ENCODE data around the gene ARHGAP31.

DNA sequence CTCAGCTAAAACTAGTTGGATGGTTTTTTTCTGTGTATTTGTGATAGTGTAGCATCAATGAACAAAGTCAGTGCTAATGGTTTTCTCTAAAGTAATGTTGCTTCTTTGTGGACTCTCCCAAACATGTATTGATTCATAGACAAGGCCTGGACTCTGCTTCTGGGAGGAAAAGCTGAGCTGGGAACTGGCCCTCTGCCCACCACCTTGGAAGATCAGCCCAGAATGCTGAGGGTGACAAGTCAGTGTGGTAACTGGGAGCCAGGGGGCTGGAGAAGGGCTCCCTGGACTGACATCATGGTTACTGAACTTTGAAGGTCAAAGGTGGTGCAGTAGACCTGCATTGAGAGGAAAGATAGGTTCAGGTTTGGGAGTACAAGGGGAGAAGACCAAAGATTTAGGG is 3.0 kb downstream of the ARHGAP31 start:
- TF ChIP-seq ZNF121 (CRISPR knock-in tag; IDR thresholded peaks at IDR 0.05): no peak
- no peak for TF ChIP-seq SP1 (CRISPR knock-in tag; conservative IDR thresholded peaks at IDR 0.05)
- TF ChIP-seq, protein P1, sequence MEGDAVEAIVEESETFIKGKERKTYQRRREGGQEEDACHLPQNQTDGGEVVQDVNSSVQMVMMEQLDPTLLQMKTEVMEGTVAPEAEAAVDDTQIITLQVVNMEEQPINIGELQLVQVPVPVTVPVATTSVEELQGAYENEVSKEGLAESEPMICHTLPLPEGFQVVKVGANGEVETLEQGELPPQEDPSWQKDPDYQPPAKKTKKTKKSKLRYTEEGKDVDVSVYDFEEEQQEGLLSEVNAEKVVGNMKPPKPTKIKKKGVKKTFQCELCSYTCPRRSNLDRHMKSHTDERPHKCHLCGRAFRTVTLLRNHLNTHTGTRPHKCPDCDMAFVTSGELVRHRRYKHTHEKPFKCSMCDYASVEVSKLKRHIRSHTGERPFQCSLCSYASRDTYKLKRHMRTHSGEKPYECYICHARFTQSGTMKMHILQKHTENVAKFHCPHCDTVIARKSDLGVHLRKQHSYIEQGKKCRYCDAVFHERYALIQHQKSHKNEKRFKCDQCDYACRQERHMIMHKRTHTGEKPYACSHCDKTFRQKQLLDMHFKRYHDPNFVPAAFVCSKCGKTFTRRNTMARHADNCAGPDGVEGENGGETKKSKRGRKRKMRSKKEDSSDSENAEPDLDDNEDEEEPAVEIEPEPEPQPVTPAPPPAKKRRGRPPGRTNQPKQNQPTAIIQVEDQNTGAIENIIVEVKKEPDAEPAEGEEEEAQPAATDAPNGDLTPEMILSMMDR (IDR thresholded peaks at IDR 0.05): no peak
- TF ChIP-seq, protein P2, sequence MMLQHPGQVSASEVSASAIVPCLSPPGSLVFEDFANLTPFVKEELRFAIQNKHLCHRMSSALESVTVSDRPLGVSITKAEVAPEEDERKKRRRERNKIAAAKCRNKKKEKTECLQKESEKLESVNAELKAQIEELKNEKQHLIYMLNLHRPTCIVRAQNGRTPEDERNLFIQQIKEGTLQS (CRISPR knock-in tag; conservative IDR thresholded peaks at IDR 0.05): no peak
- no peak for TF ChIP-seq NR3C1 (CRISPR knock-in tag; conservative IDR thresholded peaks at IDR 0.05; ENCODE audit: low read depth)
- TF ChIP-seq ESRRA (CRISPR knock-in tag; IDR thresholded peaks at IDR 0.05; ENCODE audit: borderline replicate concordance): no peak
- TF ChIP-seq, protein P3, sequence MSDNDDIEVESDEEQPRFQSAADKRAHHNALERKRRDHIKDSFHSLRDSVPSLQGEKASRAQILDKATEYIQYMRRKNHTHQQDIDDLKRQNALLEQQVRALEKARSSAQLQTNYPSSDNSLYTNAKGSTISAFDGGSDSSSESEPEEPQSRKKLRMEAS (CRISPR knock-in tag; IDR thresholded peaks at IDR 0.05): no peak
- TF ChIP-seq, protein P4, sequence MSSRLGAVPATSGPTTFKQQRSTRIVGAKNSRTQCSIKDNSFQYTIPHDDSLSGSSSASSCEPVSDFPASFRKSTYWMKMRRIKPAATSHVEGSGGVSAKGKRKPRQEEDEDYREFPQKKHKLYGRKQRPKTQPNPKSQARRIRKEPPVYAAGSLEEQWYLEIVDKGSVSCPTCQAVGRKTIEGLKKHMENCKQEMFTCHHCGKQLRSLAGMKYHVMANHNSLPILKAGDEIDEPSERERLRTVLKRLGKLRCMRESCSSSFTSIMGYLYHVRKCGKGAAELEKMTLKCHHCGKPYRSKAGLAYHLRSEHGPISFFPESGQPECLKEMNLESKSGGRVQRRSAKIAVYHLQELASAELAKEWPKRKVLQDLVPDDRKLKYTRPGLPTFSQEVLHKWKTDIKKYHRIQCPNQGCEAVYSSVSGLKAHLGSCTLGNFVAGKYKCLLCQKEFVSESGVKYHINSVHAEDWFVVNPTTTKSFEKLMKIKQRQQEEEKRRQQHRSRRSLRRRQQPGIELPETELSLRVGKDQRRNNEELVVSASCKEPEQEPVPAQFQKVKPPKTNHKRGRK (CRISPR knock-in tag; IDR thresholded peaks at IDR 0.05; ENCODE audit: borderline replicate concordance): no peak
- no peak for TF ChIP-seq NFE2L1 (CRISPR knock-in tag; IDR thresholded peaks at IDR 0.05)
- TF ChIP-seq, protein P5, sequence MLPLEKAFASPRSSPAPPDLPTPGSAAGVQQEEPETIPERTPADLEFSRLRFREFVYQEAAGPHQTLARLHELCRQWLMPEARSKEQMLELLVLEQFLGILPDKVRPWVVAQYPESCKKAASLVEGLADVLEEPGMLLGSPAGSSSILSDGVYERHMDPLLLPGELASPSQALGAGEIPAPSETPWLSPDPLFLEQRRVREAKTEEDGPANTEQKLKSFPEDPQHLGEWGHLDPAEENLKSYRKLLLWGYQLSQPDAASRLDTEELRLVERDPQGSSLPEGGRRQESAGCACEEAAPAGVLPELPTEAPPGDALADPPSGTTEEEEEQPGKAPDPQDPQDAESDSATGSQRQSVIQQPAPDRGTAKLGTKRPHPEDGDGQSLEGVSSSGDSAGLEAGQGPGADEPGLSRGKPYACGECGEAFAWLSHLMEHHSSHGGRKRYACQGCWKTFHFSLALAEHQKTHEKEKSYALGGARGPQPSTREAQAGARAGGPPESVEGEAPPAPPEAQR (CRISPR knock-in tag; IDR thresholded peaks at IDR 0.05): no peak
- TF ChIP-seq, protein P6, sequence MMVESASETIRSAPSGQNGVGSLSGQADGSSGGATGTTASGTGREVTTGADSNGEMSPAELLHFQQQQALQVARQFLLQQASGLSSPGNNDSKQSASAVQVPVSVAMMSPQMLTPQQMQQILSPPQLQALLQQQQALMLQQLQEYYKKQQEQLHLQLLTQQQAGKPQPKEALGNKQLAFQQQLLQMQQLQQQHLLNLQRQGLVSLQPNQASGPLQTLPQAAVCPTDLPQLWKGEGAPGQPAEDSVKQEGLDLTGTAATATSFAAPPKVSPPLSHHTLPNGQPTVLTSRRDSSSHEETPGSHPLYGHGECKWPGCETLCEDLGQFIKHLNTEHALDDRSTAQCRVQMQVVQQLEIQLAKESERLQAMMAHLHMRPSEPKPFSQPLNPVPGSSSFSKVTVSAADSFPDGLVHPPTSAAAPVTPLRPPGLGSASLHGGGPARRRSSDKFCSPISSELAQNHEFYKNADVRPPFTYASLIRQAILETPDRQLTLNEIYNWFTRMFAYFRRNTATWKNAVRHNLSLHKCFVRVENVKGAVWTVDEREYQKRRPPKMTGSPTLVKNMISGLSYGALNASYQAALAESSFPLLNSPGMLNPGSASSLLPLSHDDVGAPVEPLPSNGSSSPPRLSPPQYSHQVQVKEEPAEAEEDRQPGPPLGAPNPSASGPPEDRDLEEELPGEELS (CRISPR knock-in tag; IDR thresholded peaks at IDR 0.05): no peak
- TF ChIP-seq, protein P7, sequence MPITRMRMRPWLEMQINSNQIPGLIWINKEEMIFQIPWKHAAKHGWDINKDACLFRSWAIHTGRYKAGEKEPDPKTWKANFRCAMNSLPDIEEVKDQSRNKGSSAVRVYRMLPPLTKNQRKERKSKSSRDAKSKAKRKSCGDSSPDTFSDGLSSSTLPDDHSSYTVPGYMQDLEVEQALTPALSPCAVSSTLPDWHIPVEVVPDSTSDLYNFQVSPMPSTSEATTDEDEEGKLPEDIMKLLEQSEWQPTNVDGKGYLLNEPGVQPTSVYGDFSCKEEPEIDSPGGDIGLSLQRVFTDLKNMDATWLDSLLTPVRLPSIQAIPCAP (CRISPR knock-in tag; IDR thresholded peaks at IDR 0.05): no peak

Measured in WTC11 (cell line).